GM19463 (cell line): ENCODE data around the gene HDAC10.
"Not testable (repeated sequence)": the region's sequence is repeated elsewhere in the genome, so short reads cannot be mapped to it uniquely, and the experiment has no call there.

Experiments used
- ATAC-seq: cut with Tn5 transposase; IDR thresholded peaks from one replicate; pipeline ENCODE4 v1.9.1; 2021; ENCODE audit warnings: mild to moderate bottlenecking, moderate library complexity; ENCODE audit not compliant: unreplicated experiment

HDAC10 gene

DNA sequence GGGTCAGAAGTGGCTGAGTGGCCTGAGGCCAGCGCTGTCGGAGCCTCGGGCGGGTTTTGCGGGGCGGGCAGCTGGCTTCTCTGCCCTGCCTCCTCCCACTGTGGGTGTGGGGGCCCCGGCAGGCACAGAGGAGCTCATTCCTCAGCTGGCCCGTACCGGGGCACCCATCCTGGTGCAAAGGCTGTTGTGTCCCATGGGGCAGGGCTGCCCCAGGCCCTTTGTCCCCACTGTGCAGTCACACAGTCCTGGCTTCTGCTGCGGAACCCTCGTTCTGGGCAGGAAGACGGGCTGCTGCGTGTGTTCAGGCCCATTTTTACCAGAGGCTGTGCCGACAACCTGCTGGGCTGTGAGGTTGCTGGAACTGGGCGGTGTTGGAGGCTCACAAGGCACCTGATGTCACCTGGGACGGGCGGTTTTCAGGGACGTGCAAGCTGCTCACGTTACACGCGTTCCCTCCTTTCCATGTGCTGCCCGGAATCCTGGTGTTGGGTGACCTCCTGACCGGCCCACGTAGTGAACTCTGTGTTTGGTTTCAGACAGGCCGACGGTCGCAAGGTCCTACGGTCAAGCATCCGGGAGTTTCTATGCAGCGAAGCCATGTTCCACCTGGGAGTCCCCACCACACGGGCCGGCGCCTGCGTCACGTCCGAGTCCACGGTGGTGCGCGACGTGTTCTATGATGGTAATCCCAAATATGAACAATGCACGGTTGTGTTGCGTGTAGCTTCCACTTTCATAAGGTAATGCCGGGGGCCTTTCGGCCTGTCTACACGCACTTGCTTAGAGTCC, 45.1 kb downstream of the HDAC10 start:
- no peak for ATAC-seq

DNA sequence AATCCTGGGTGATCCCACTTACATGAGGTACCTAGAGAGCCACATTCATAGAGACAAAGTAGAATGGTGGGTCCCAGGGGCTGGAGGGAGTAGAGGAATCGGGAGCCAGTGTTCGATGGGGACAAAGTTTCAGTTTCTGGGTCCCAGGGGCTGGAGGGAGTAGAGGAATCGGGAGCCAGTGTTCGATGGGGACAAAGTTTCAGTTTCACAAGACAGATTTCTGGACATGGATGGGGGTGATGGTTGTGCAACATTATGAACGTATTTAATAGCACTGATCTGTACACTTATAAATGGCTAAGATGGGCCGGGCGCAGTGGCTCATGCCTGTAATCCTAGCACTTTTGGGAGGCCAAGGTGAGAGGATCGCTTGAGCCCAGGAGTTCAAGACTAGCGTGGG, 46.1 kb downstream of the HDAC10 start:
- ATAC-seq = not testable (repeated sequence)

DNA sequence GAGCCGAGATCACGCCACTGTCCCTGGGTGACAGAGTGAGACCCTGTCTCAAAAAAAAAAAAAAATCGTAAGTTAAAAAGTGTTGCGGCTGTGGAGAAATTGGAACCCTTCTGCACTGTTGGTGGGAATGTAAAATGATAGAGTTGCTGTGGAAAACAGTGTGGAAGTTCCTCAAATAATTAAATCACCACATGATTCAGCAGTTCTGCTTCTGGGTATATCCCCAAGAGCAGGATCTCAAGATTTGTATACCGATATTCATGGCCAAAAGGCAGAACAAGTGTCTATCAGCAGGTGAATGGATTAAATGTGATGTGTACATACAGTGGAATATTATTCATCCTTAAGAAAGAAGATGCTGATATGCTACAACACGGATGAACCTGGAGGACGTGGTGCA, 46.5 kb downstream of the HDAC10 start:
- ATAC-seq = no peak

DNA sequence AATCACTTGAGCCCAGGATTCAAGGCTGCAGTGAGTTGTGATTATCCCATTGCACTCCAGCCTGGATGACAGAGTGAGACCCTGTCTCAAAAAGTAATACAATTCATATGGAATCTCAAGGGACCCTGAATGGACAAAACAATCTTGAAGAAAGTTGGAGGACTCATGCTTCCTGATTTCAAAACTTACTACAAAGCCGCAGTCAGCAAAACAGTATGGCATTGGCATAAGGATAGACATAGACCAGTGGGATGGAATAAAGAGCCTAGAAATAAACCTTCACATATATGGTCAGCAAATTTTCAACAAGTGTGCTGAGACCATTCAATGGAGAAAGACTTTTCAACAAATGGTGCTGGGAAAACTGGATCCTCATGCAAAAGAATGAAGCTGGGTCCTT, 47.8 kb downstream of the HDAC10 start:
- no peak for ATAC-seq

DNA sequence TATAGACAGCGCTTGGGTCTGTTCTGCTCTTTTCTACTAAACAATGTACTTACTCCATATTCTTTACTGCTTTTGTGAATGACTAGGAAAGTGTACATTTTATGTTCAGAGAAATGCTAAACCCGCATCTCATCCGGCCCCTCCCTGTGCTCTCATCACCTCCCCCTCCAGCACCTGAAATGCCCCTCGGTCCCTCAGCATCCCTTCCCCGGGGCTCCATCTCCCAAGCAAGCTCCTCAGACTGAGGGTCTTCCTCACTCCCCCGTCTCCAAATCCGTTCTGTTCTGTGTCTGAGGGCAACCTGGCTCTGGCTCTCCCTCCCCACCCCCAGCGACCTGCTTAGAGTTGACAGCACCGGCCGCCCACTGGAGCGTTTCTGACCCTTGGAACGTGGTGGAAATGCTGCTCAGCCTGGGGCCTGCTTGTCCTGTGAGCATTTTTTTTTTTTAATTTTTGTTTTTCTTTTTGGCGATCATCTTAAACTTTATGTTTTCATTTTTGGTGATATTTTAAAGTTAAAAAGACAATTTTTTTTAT, 48.9 kb downstream of the HDAC10 start:
- ATAC-seq = no peak

DNA sequence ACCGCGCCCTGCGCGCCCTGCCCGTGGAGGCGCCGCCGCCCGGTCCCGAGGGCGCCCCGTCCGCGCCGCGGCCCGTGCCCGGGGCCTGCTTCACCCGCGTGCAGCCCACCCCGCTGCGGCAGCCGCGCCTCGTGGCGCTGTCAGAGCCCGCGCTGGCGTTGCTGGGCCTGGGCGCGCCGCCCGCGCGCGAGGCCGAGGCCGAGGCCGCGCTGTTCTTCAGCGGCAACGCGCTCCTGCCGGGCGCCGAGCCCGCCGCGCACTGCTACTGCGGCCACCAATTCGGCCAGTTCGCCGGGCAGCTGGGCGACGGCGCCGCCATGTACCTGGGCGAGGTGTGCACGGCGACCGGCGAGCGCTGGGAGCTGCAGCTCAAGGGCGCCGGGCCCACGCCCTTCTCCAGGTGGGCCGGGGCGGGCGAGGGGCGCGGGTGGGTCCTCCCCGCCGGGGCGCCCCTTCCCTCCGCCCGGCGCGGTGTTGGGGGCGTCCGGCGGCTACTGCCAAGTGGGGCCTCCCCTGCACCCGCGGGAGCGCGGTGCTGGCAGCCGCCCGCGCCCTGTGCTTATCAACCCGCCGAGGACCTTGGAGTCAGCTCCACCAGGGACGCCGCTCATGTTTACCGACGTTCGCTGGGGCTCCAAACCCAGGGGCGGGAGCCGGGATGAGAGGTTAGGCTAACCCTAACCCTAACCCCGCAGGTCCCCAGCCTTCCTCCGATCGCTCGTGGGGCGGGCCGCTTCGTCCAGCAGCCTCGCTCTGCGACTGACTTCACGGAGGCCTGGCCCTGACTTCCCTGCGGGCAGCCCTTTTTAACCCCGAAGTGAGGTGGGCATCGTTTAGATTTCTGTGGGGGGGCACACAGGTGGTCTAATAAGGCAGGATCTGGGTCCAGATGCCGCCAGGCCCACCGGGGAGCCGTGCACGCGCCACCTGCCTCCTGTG, 49.6 kb downstream of the HDAC10 start:
- peak; percentile 20 for ATAC-seq

DNA sequence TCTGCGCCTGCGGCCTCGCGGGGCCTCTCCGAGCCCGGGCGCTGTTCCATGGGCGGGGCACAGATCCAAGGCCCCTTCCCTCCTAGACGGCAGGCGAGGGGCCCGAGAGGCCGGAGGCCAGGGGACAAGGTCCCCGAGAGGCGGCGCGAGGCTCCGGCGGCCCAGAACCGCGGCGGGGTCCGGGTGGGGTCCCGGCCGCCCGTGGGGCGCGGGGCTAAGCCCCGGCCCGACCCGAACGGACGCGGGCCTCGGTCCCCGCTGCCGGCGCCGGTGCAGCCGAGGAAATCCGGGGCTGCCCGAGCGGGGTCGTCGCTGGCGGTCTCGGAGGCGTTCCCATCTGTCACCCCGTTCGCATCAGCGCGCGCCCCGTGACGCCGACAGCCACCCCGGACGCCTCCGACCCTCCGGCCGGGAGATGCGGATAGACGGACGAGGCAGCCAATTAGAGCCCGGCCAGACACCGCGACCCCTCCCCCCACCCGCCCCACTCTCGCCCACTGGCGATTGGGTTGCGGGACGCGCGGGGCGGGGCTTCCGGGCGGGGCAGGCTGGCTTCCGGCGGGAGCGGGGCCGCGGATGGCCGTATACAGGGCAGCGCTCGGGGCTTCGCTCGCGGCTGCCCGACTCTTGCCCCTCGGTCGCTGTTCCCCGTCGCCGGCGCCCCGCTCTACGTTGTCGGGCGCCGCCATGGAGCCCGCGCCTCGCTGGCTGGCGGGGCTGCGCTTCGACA, 50.4 kb downstream of the HDAC10 start, which contains the start of gene SELENOO:
Gene SELENOO (plus strand): TSS at position 551 of the 730 bp plus-strand sequence. CDS start 26 bp downstream, at position 577.
- peak; percentile 74 for ATAC-seq

DNA sequence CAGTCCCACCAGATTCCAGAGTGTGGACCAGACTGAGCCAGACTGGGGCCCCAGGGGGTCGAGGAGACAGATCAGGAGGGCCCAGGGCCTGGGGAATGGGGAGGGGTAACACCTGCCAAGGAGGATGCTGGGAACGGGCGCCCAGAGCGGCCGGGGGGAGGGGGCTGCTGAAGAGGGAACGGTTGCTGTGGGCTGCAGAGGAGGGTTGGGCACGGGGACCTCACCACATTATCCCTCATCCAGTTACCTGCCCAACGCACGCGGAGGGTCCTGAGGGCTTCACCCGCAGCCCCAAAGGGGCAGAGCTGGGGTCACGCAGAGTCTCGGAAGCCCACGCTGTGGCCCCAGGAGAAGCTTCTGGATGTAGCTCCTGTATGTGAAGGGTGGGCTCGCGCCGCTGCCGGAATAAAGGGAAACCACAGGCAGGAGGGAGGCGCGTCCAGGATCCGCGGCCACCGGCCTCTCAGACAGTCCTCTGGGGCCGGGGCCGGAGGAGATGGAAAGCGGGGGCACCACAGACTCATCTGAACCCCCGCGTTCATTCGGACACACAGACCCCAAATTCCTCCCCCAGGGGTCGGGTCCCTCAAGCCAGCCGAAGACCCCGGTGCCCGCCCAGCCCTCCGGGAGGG, 51.1 kb downstream of the HDAC10 start:
- no peak for ATAC-seq

DNA sequence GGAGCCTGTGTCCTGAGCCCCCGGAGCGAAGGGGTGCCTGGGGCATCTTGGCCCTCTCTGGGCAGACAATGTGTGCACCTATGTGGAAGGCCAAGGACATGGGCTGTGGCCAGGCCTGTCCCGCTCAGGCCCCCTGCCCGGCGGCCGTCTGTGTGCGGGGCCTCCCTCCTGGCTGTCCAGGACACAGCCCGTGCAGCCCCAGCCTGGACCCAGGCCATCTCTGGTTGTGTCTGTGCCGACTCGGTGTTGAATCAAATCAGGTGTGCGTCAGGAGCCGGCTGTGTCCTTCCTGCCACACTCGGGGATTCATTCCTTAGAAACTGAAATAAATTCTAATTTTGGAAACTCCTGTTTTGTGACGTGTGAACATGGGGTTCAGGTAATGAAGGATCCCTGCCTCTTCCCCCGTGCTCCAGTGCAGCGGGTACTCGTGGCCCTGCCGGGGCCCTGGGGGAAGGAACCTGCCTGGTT, 51.8 kb downstream of the HDAC10 start:
- no peak for ATAC-seq

DNA sequence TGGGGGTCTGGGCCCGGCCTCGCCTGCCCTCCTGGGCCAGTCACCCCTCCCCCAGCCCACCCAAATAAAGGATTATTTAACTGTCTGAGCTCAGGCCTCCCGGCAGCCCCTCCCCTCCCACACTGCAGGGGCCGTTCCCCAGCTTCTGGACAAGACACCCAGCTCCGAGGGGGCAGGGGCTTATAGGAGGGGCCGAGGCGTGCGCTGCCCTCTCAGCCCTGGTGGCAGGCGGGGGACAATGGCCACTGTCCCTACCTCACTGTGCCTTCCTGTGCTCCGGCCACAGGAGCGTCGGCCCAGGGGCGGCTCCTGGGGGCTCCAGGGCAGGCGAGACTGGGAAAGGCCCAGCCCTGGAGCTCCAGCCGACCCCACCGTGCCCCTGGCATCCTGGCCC, 52.4 kb downstream of the HDAC10 start:
- ATAC-seq = no peak

DNA sequence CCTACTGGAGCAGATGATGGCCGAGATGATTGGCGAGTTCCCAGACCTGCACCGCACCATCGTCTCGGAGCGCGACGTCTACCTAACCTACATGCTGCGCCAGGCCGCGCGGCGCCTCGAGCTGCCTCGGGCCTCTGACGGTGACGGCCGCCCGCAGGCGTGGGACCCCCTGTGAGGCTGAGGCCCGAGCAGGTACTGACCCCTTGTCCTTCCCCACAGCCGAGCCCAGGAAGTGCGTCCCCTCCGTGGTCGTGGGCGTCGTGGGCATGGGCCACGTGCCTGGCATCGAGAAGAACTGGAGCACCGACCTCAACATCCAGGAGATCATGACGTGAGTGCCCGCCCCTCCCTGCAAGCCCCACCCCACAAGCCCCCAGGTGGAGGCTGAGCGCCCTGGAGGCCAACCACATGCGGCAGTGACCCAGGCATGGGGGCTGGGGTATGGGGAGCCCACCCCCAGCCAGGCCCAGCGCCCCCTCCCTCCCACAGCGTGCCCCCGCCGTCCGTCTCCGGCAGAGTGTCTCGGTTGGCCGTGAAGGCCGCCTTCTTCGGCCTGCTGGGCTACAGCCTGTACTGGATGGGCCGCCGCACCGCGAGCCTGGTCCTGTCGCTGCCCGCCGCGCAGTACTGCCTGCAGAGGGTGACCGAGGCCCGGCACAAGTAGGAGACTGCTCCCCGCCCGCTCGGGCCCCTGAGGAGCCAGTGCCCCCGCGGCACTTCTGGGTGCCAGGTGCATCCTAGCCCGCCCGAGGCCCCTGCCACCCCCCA, 53.0 kb downstream of the HDAC10 start:
- no peak for ATAC-seq

DNA sequence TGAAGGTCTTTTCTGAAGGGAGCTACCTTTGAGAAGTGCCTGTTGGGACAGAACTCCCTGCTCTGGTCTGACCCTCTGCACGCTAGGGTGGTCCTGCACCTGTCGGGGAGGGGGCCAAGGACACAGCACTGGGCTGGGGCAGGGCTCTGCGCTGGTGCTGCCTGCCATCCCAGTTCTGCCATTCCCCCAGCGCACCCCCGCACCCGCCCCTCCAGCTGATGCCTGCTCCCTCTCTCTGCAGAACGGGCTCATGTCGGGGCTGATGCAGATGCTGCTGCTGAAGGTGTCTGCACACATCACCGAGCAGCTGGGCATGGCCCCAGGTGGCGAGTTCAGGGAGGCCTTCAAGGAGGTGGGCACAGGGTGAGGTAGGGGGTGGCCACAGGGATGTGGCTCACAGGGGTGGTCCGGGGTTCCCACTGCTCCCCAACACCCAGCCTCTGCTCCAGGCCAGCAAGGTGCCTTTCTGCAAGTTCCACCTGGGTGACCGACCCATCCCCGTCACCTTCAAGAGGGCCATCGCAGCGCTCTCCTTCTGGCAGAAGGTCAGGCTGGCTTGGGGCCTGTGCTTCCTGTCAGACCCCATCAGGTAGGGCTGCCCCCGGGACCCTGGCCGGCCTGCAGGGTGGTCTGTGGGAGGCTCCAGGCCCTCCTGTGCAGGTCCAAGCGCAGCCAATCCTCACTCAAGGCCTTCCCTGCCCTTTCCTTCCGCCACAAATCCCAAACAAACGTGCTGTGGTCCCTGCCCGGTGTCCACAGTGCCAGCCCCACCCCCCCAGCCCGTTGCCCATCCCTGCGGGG, 53.9 kb downstream of the HDAC10 start:
- ATAC-seq = no peak

DNA sequence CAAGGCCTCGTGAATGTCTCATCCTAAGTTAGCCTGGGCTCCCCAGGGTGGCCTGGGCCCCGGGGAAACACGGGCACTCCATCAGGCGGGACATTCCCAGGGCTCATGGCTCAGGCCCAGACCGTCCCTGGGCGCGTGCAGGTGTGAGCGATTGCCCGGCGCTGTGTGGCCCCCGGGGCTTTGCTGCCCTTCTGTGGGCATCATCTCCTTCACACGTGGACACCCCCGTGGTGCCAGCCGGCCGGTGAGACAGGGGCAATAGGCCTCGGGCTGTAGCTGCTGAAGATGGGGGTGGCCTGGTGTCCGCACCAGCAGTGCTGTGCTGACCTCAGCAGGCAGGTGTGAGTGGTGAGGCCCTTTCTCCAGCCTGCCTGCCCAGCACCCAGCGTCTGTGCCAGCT, 54.8 kb downstream of the HDAC10 start:
- no peak for ATAC-seq
